Loucy (cell line): ENCODE data around the gene E2F3.

Source experiments
- EZH2phosphoT487 ChIP-seq: fragments of 200-600 bp; IDR thresholded peaks from 2 replicates; pipeline ENCODE4 v1.6.1; 2018; ENCODE audit warnings: antibody characterized with exemption, mild to moderate bottlenecking, moderate library complexity, borderline replicate concordance
- TF ChIP-seq, protein P1 (sequence below): fragments of 200-600 bp; sonication (generic); conservative IDR thresholded peaks from 2 replicates; pipeline ENCODE4 v1.5.1; 2014; ENCODE audit warnings: mild to moderate bottlenecking, antibody characterized with exemption, low read length

DNA sequence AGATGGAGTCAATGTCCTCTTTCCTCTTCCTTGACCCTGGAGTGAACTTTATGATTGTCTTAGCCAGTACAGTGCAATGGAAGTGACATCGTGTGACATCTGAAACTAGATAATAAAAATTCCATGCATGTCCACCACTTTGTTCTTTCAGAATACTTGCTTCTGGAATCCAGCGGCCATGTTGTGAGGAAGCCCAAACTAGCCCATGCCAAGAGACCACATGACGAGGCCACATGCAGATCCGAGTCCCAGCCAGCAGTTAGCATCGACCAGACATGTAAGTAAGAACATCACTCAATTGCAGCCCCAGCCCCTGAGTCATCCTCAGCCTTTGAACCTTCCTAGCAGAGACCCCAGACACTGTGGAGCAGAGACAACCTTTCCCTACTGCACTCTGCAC, 48.5 kb upstream of the E2F3 start:
- TF ChIP-seq, protein P1, sequence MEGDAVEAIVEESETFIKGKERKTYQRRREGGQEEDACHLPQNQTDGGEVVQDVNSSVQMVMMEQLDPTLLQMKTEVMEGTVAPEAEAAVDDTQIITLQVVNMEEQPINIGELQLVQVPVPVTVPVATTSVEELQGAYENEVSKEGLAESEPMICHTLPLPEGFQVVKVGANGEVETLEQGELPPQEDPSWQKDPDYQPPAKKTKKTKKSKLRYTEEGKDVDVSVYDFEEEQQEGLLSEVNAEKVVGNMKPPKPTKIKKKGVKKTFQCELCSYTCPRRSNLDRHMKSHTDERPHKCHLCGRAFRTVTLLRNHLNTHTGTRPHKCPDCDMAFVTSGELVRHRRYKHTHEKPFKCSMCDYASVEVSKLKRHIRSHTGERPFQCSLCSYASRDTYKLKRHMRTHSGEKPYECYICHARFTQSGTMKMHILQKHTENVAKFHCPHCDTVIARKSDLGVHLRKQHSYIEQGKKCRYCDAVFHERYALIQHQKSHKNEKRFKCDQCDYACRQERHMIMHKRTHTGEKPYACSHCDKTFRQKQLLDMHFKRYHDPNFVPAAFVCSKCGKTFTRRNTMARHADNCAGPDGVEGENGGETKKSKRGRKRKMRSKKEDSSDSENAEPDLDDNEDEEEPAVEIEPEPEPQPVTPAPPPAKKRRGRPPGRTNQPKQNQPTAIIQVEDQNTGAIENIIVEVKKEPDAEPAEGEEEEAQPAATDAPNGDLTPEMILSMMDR, result no peak
- no peak for TF ChIP-seq EZH2phosphoT487
